Transverse colon (tissue), 4 donors: Measurements from ENCODE around the gene SCRN2.

Experiments
- EP300 ChIP-seq: sonication (generic); formaldehyde crosslinking; IDR thresholded peaks from one replicate; pipeline ENCODE4 v1.6.1; 2017; ENCODE audit warnings: antibody characterized with exemption, low read depth
- POLR2AphosphoS5 ChIP-seq, 3 donors: sonication (generic); formaldehyde crosslinking; IDR thresholded peaks; one replicate each; pipeline ENCODE4 v1.6.1; 2016; ENCODE audit warnings: antibody characterized with exemption in 3 of 3
- TF ChIP-seq, protein P1 (sequence below), 5 experiments: fragments of 200-600 bp in 3 of 5; fragments of 450-650 bp in 2 of 5; sonication (generic) in 3 of 5; IDR thresholded peaks; 1 replicate in 2 of 5; 2 replicates in 3 of 5; pipeline ENCODE4 v1.5.1; 2016 to 2017; ENCODE audit warnings: antibody characterized with exemption in 5 of 5, inconsistent platforms in 3 of 5, mild to moderate bottlenecking in 2 of 5, moderate library complexity in 1 of 5

DNA sequence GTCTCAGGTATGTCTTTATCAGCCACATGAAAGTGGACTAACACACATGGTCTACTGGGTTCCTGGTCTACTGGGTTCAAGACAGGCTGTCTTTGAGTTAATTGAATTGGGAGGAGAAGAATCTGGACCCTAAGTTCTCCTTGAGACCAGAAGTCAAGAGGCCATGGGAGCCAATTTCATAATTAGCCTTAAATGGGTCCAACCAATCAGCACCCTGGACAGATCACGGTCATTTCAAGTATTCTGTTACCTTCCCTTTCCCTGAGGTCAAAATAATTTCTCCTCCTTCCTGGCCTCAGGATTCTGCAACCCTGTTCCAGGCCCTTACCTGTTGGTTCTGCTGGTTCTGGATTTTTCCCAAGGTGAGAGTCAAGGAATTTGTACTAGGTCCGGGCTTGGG is 43.3 kb downstream of the SCRN2 start:
- TF ChIP-seq EP300, result no peak
- TF ChIP-seq, protein P1, sequence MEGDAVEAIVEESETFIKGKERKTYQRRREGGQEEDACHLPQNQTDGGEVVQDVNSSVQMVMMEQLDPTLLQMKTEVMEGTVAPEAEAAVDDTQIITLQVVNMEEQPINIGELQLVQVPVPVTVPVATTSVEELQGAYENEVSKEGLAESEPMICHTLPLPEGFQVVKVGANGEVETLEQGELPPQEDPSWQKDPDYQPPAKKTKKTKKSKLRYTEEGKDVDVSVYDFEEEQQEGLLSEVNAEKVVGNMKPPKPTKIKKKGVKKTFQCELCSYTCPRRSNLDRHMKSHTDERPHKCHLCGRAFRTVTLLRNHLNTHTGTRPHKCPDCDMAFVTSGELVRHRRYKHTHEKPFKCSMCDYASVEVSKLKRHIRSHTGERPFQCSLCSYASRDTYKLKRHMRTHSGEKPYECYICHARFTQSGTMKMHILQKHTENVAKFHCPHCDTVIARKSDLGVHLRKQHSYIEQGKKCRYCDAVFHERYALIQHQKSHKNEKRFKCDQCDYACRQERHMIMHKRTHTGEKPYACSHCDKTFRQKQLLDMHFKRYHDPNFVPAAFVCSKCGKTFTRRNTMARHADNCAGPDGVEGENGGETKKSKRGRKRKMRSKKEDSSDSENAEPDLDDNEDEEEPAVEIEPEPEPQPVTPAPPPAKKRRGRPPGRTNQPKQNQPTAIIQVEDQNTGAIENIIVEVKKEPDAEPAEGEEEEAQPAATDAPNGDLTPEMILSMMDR (IDR thresholded peaks at IDR 0.05), result no peak
- no peak for TF ChIP-seq POLR2AphosphoS5 (IDR thresholded peaks at IDR 0.05)
